ENCODE measurements around the gene TNFAIP8. TPM values are rescaled to one million over a fixed set of nuclear protein-coding genes. Genes with fewer than 3 reads are reported as not detected.
A peak's percentile ranks its signal among the peaks of the same experiment; 100 is the strongest.

Gene TNFAIP8
- total and polyA plus RNA-seq, 8 donors: 5.7 to 14.2 (median 8.4) TPM

DNA sequence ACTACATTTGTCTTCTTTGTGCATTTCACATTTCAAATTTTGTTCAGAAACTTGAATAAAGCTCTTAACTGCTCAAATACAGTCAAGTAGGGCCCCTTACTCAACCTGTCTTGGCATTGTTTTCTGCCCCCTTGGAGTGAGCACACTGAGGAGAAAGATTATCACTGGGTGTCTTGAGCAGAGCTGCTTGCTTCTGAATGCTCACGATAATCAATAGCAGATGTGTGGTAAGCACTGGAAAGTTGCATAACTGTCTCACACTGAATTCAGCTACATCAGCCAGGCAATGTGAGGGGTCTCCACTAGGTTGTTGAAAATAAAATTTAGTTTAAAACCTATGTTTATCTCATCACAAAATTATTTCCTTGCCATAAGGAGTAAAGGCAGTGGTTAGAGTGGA is 7.8 kb upstream of the TNFAIP8 start:
- no peaks in the 10 kb centered on the region for H3K36me3 ChIP-seq
- H3K4me3 ChIP-seq: no peak overlapping the region
- no peak for TF ChIP-seq CTCF (IDR thresholded peaks at IDR 0.05)
- DNase-seq (no peak), FAIRE-seq (no peak), ATAC-seq (peak in 1 of 4 donors; percentile 17)
- H3K4me1 ChIP-seq: peaks cover 0 to 5% (median 0%) of the 10 kb centered on the region in 3 donors
- H3K27me3 ChIP-seq: no peaks in the 10 kb centered on the region
- WGBS, 2 donors: 83 to 95% methylated on average over 1 of the region's 1 CpG
- no peaks in the 10 kb centered on the region for H3K9me3 ChIP-seq
- intact Hi-C loops (cut with DNase I): no loop called here
- no peak overlapping the region for H3K27ac ChIP-seq

- intact Hi-C loops (cut with DNase I): no loop called here
- no peaks in the 10 kb centered on the region for H3K36me3 ChIP-seq
- no peak overlapping the region for H3K4me3 ChIP-seq
- H3K9me3 ChIP-seq: no peaks in the 10 kb centered on the region
- TF ChIP-seq CTCF (IDR thresholded peaks at IDR 0.05): no peak
- FAIRE-seq: no peak
- no peak for ATAC-seq
- WGBS, 2 donors: 75 to 88% methylated on average over 2 of the region's 2 CpGs
- H3K27me3 ChIP-seq: no peaks in the 10 kb centered on the region
- DNase-seq: no peak
- no peak overlapping the region for H3K27ac ChIP-seq
- H3K4me1 ChIP-seq: no peaks in the 10 kb centered on the region
These were observed 2.6 kb upstream of the TNFAIP8 start for GRCh38 chr5:119353213-119353612.

GRCh38 chr5:119353686-119354366 is 2.0 kb upstream of the TNFAIP8 start:
- no peaks in the 10 kb centered on the region for H3K9me3 ChIP-seq
- no peak for TF ChIP-seq CTCF (IDR thresholded peaks at IDR 0.05)
- intact Hi-C loops (cut with DNase I): no loop called here
- FAIRE-seq: no peak
- DNase-seq: no peak
- H3K4me3 ChIP-seq: no peak overlapping the region
- no peak overlapping the region for H3K27ac ChIP-seq
- H3K27me3 ChIP-seq: no peaks in the 10 kb centered on the region
- ATAC-seq: no peak
- WGBS, 2 donors: 91 to 93% methylated on average over 5 of the region's 5 CpGs
- no peaks in the 10 kb centered on the region for H3K4me1 ChIP-seq
- no peaks in the 10 kb centered on the region for H3K36me3 ChIP-seq

- no peak for ATAC-seq
- Histone ChIP-seq H3K4me1 (no peaks in the 10 kb centered on the region), H3K4me3 (no peak overlapping the region), H3K27ac (no peak overlapping the region), H3K36me3 (no peaks in the 10 kb centered on the region), H3K27me3 (no peaks in the 10 kb centered on the region), H3K9me3 (no peaks in the 10 kb centered on the region)
- whole genome bisulfite sequencing, 2 donors: 94 to 95% methylated on average over 10 of the region's 10 CpGs
- no peak for FAIRE-seq
- DNase-seq: no peak
- intact Hi-C loops (cut with DNase I): no loop called here
- no peak for TF ChIP-seq CTCF (IDR thresholded peaks at IDR 0.05)
These were observed 1.1 kb upstream of the TNFAIP8 start for GRCh38 chr5:119354537-119355243.

GRCh38 chr5:119355244-119355638 is 578 bp upstream of the TNFAIP8 start:
- no peak for TF ChIP-seq CTCF (IDR thresholded peaks at IDR 0.05)
- no peaks in the 10 kb centered on the region for H3K9me3 ChIP-seq
- no peaks in the 10 kb centered on the region for H3K27me3 ChIP-seq
- H3K27ac ChIP-seq: peak overlapping the region in 2 of 4 donors; percentile 57 to 64
- intact Hi-C loops (cut with DNase I): no loop called here
- H3K36me3 ChIP-seq: no peaks in the 10 kb centered on the region
- FAIRE-seq: no peak
- H3K4me1 ChIP-seq: no peaks in the 10 kb centered on the region
- DNase-seq: no peak
- WGBS, 2 donors: 80 to 82% methylated on average over 12 of the region's 12 CpGs
- H3K4me3 ChIP-seq: peak overlapping the region in 3 of 4 donors; percentile 28 to 54 (median 49)
- peak in 1 of 4 donors; percentile 45 for ATAC-seq
